Karpas-422 (cell line): ENCODE data around the gene MYMX. TPM values are rescaled to one million over a fixed set of nuclear protein-coding genes. Genes with fewer than 3 reads are reported as not detected.

Experiments
- DNase-seq: peaks from one replicate; pipeline ENCODE4 v3.0.0-alpha.2; 2015
- H2AFZ ChIP-seq: fragments of 200-600 bp; sonication (generic); 2 replicates; pipeline ENCODE4 v1.6.1; 2014; ENCODE audit warnings: antibody characterized with exemption, low read length, mixed read lengths
- H3K27ac ChIP-seq: fragments of 200-600 bp; sonication (generic); 2 replicates; pipeline ENCODE4 v1.5.1; 2014; ENCODE audit warnings: mild to moderate bottlenecking, low read length, moderate library complexity
- H3K27me3 ChIP-seq: fragments of 200-600 bp; sonication (generic); 2 replicates; pipeline ENCODE4 v1.6.1; 2014; ENCODE audit warnings: low read length, mixed read lengths
- H3K36me3 ChIP-seq: fragments of 200-600 bp; sonication (generic); 2 replicates; pipeline ENCODE4 v1.6.1; 2014; ENCODE audit warnings: low read length, mixed read lengths; ENCODE audit not compliant: insufficient read depth
- H3K4me1 ChIP-seq: fragments of 200-600 bp; sonication (generic); 2 replicates; pipeline ENCODE4 v1.6.1; 2014; ENCODE audit warnings: mild to moderate bottlenecking, low read length, mixed read lengths
- H3K4me2 ChIP-seq: fragments of 200-600 bp; sonication (generic); 2 replicates; pipeline ENCODE4 v1.6.1; 2014; ENCODE audit warnings: low read length, low read depth, mild to moderate bottlenecking; ENCODE audit not compliant: poor library complexity, severe bottlenecking
- H3K4me3 ChIP-seq: fragments of 200-600 bp; sonication (generic); 2 replicates; pipeline ENCODE4 v1.5.1; 2014; ENCODE audit warnings: mild to moderate bottlenecking, antibody characterized with exemption, low read length, mixed read lengths
- H3K79me2 ChIP-seq: fragments of 200-600 bp; sonication (generic); 2 replicates; pipeline ENCODE4 v1.6.1; 2014; ENCODE audit warnings: mild to moderate bottlenecking, low read length, mixed read lengths
- H3K9ac ChIP-seq: fragments of 200-600 bp; sonication (generic); 2 replicates; pipeline ENCODE4 v1.6.0; 2014; ENCODE audit warnings: low read length
- H3K9me2 ChIP-seq: fragments of 200-600 bp; sonication (generic), shearing (Covaris generic); replicated peaks from 2 replicates; pipeline ENCODE4 v1.6.0; 2014; ENCODE audit warnings: mild to moderate bottlenecking, low read length, moderate library complexity; ENCODE audit not compliant: insufficient read depth
- H3K9me3 ChIP-seq: fragments of 300-700, 200-600 bp; sonication (generic); 2 replicates; pipeline ENCODE4 v1.6.1; 2014; ENCODE audit warnings: low read length, mixed read lengths
- H4K20me1 ChIP-seq: fragments of 200-600 bp; sonication (generic); 2 replicates; pipeline ENCODE4 v1.6.1; 2014; ENCODE audit warnings: mild to moderate bottlenecking, antibody characterized with exemption, low read length, low read depth; ENCODE audit not compliant: insufficient read depth
- total RNA-seq: library from RNA; depleted of rRNA; stranded (reverse); fragments of >200 nt; shearing (Covaris generic); gene quantifications from 2 replicates; pipeline ENCODE4 v1.2.3, GENCODE V29; 2014; ENCODE audit warnings: low replicate concordance

The MYMX gene
- total RNA-seq, 1 experiment from 2014 or later: not detected

GRCh38 chr6:44245912-44246662 lies 29.4 kb downstream of the MYMX start:
- Histone ChIP-seq H3K4me1 (peaks cover 35% of the 10 kb centered on the region), H4K20me1 (peaks cover 41% of the 10 kb centered on the region), H3K4me2 (peak overlapping the region; percentile 86), H3K9me2 (no peaks in the 10 kb centered on the region), H3K4me3 (peak overlapping the region; percentile 95), H3K27me3 (no peaks in the 10 kb centered on the region), H2AFZ (peak overlapping the region; percentile 72; the same call in 1 of the 2 replicates), H3K79me2 (peaks cover 42% of the 10 kb centered on the region), H3K36me3 (peaks cover 39% of the 10 kb centered on the region), H3K9ac (peak overlapping the region; percentile 97), H3K27ac (peak overlapping the region; percentile 64), H3K9me3 (no peaks in the 10 kb centered on the region)
- DNase-seq: peak; percentile 93

GRCh38 chr6:44246663-44247337 lies 30.1 kb downstream of the MYMX start, which contains the start of gene HSP90AB1:
Gene HSP90AB1, plus strand, starts transcription at chr6:44247101. Its CDS starts 1,529 bp downstream, at chr6:44248630.
- H3K27ac ChIP-seq: peak within 1 kb of the TSS; percentile 91
- H4K20me1 ChIP-seq: peaks cover 46% of the 10 kb centered on the region
- H3K9ac ChIP-seq: peak within 1 kb of the TSS; percentile 97
- DNase-seq: peak; percentile 99
- no peaks in the 10 kb centered on the region for H3K9me2 ChIP-seq
- peaks cover 42% of the 10 kb centered on the region for H3K79me2 ChIP-seq
- peaks cover 37% of the 10 kb centered on the region for H3K4me1 ChIP-seq
- peak within 1 kb of the TSS; percentile 86 for H3K4me2 ChIP-seq
- no peaks in the 10 kb centered on the region for H3K9me3 ChIP-seq
- peaks cover 45% of the 10 kb centered on the region for H3K36me3 ChIP-seq
- peak within 1 kb of the TSS; percentile 72; the same call in 1 of the 2 replicates for H2AFZ ChIP-seq
- H3K27me3 ChIP-seq: no peaks in the 10 kb centered on the region
- H3K4me3 ChIP-seq: peak within 1 kb of the TSS; percentile 95

- no peaks in the 10 kb centered on the region for H3K27me3 ChIP-seq
- H3K9me3 ChIP-seq: no peaks in the 10 kb centered on the region
- no peaks in the 10 kb centered on the region for H3K9me2 ChIP-seq
- peaks cover 42% of the 10 kb centered on the region for H3K79me2 ChIP-seq
- peak overlapping the region; percentile 95 for H3K4me3 ChIP-seq
- H2AFZ ChIP-seq: no peak overlapping the region
- H4K20me1 ChIP-seq: peaks cover 51% of the 10 kb centered on the region
- H3K36me3 ChIP-seq: peaks cover 50% of the 10 kb centered on the region
- peak overlapping the region; percentile 86 for H3K4me2 ChIP-seq
- peak overlapping the region; percentile 97 for H3K9ac ChIP-seq
- H3K4me1 ChIP-seq: peaks cover 37% of the 10 kb centered on the region
- peak; percentile 83 for DNase-seq
- peak overlapping the region; percentile 91 for H3K27ac ChIP-seq
Measured at GRCh38 chr6:44247338-44248302, 30.9 kb downstream of the MYMX start.

GRCh38 chr6:44248579-44248978 lies 31.9 kb downstream of the MYMX start:
- no peak for DNase-seq

DNA sequence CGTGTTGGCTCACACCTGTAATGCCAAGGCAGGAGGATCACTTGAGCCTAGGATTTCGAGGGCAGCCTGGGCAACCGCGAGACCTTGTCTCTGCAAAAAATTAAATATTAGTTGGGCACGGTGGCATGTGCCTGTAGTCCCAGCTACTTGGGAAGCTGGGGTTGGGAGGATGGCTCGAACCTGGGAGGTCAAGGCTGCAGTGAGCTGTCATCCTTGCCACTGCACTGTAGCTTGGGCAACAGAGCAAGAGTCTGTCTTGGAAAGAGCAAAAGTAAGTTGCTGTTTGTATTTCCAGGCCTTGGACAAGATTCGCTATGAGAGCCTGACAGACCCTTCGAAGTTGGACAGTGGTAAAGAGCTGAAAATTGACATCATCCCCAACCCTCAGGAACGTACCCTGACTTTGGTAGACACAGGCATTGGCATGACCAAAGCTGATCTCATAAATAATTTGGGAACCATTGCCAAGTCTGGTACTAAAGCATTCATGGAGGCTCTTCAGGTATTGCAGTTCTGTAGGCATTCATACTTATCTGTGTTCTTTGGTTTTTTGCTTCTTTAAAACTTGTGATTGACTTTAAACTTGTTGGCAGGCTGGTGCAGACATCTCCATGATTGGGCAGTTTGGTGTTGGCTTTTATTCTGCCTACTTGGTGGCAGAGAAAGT lies 32.5 kb downstream of the MYMX start:
- no peak for DNase-seq
- Histone ChIP-seq H3K27ac (no peak overlapping the region), H2AFZ (no peak overlapping the region), H3K9ac (peak overlapping the region; percentile 97), H4K20me1 (peaks cover 54% of the 10 kb centered on the region), H3K9me3 (no peaks in the 10 kb centered on the region), H3K4me1 (peaks cover 50% of the 10 kb centered on the region), H3K36me3 (peaks cover 65% of the 10 kb centered on the region), H3K4me3 (peak overlapping the region; percentile 95; the same call in 1 of the 2 replicates), H3K27me3 (no peaks in the 10 kb centered on the region), H3K4me2 (peak overlapping the region; percentile 86), H3K79me2 (peaks cover 42% of the 10 kb centered on the region), H3K9me2 (no peaks in the 10 kb centered on the region)

More at GRCh38 chr6:44248579-44248978, 31.9 kb downstream of the MYMX start:
- peaks cover 42% of the 10 kb centered on the region for H3K79me2 ChIP-seq
- H3K27ac ChIP-seq: peak overlapping the region; percentile 91
- peak overlapping the region; percentile 95 for H3K4me3 ChIP-seq
- H2AFZ ChIP-seq: no peak overlapping the region
- peaks cover 60% of the 10 kb centered on the region for H3K36me3 ChIP-seq
- peaks cover 44% of the 10 kb centered on the region for H3K4me1 ChIP-seq
- no peaks in the 10 kb centered on the region for H3K9me3 ChIP-seq
- peaks cover 51% of the 10 kb centered on the region for H4K20me1 ChIP-seq
- H3K4me2 ChIP-seq: peak overlapping the region; percentile 86
- H3K9ac ChIP-seq: peak overlapping the region; percentile 97
- H3K9me2 ChIP-seq: no peaks in the 10 kb centered on the region
- no peaks in the 10 kb centered on the region for H3K27me3 ChIP-seq

DNA sequence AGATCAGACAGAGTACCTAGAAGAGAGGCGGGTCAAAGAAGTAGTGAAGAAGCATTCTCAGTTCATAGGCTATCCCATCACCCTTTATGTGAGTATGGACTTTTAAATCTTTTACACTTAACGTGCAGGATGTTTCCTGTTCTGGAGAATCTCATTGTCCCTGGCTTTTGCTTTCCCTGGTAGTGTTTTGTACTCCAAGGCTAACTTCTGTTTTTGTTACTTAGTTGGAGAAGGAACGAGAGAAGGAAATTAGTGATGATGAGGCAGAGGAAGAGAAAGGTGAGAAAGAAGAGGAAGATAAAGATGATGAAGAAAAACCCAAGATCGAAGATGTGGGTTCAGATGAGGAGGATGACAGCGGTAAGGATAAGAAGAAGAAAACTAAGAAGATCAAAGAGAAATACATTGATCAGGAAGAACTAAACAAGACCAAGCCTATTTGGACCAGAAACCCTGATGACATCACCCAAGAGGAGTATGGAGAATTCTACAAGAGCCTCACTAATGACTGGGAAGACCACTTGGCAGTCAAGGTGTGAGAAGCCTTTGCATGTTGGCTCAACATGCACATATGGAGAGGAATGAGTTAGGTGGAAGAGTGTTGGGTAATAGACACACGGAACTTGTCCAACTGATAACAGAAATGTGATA lies 33.5 kb downstream of the MYMX start:
- no peak overlapping the region for H3K4me2 ChIP-seq
- no peak overlapping the region for H3K4me3 ChIP-seq
- 0 out of 2 replicates have a peak overlapping the region, but pooled peaks have one; percentile 6 for H3K27ac ChIP-seq
- H3K9me2 ChIP-seq: no peaks in the 10 kb centered on the region
- peaks cover 42% of the 10 kb centered on the region for H3K79me2 ChIP-seq
- no peak for DNase-seq
- H3K36me3 ChIP-seq: peaks cover 73% of the 10 kb centered on the region
- no peaks in the 10 kb centered on the region for H3K9me3 ChIP-seq
- no peak overlapping the region for H3K9ac ChIP-seq
- H4K20me1 ChIP-seq: peaks cover 54% of the 10 kb centered on the region
- peaks cover 59% of the 10 kb centered on the region for H3K4me1 ChIP-seq
- no peak overlapping the region for H2AFZ ChIP-seq
- H3K27me3 ChIP-seq: no peaks in the 10 kb centered on the region

DNA sequence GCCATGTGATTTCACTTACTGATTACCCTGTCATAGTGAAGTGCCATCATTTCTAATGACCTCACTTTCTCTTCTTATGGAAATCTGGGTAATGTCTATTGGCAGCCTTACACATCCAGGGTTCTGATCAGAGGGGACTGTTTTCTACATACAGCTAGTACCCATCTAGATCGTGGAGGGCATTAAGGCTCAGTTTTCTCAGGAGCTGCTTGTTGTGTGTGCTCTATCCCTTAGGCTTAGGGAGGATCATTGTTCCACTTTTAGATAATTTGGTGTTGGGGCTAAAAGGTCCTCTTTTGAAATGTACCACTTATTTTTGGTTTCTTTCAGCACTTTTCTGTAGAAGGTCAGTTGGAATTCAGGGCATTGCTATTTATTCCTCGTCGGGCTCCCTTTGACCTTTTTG lies 34.0 kb downstream of the MYMX start:
- H3K27me3 ChIP-seq: no peaks in the 10 kb centered on the region
- no peak overlapping the region for H3K4me3 ChIP-seq
- peaks cover 42% of the 10 kb centered on the region for H3K79me2 ChIP-seq
- peaks cover 54% of the 10 kb centered on the region for H4K20me1 ChIP-seq
- peaks cover 74% of the 10 kb centered on the region for H3K36me3 ChIP-seq
- H3K9me3 ChIP-seq: no peaks in the 10 kb centered on the region
- no peak overlapping the region for H3K27ac ChIP-seq
- no peak overlapping the region for H2AFZ ChIP-seq
- H3K4me2 ChIP-seq: no peak overlapping the region
- no peak for DNase-seq
- no peaks in the 10 kb centered on the region for H3K9me2 ChIP-seq
- H3K4me1 ChIP-seq: peaks cover 59% of the 10 kb centered on the region
- no peak overlapping the region for H3K9ac ChIP-seq
